GM10266 (cell line): Measurements from ENCODE around the gene CPT1A.

Experiments used
- DNase-seq: peaks from one replicate; pipeline ENCODE4 v3.0.0; 2012; ENCODE audit errors: extremely low spot score
- CTCF ChIP-seq: IDR thresholded peaks from 2 replicates; pipeline ENCODE4 v1.5.1; 2012; ENCODE audit warnings: mild to moderate bottlenecking, low read depth; ENCODE audit not compliant: control insufficient read depth, insufficient read depth; ENCODE audit errors: missing control alignments

CPT1A gene

GRCh38 chr11:68835328-68835727 is 6.4 kb downstream of the CPT1A start:
- TF ChIP-seq CTCF, result no peak
- DNase-seq, result no peak

- no peak for TF ChIP-seq CTCF
- DNase-seq, result no peak
Observed at GRCh38 chr11:68832476-68833181, 9.1 kb downstream of the CPT1A start.

GRCh38 chr11:68831124-68831523 is 10.6 kb downstream of the CPT1A start:
- no peak for DNase-seq
- TF ChIP-seq CTCF, result no peak

GRCh38 chr11:68829581-68829980 is 12.1 kb downstream of the CPT1A start:
- no peak for DNase-seq
- TF ChIP-seq CTCF, result no peak

- no peak for DNase-seq
- no peak for TF ChIP-seq CTCF
Observed at GRCh38 chr11:68828957-68829356, 12.8 kb downstream of the CPT1A start.

GRCh38 chr11:68828155-68828931 is 13.4 kb downstream of the CPT1A start:
- no peak for TF ChIP-seq CTCF
- DNase-seq, result no peak

GRCh38 chr11:68827733-68828132 is 14.0 kb downstream of the CPT1A start:
- DNase-seq, result no peak
- TF ChIP-seq CTCF, result no peak
